GM12865 (cell line): ENCODE results near the gene BRMS1.

Experiments
- DNase-seq: peaks from one replicate; pipeline ENCODE4 v3.0.0; 2010; ENCODE audit warnings: low read depth
- H3K4me3 ChIP-seq: 2 replicates; pipeline ENCODE4 v1.5.1; 2011; ENCODE audit warnings: mild to moderate bottlenecking, low read depth, low read length, control low read depth
- CTCF ChIP-seq: IDR thresholded peaks from 2 replicates; pipeline ENCODE4 v1.5.1; 2011; ENCODE audit warnings: low read length, control low read depth, low read depth, inconsistent platforms; ENCODE audit not compliant: insufficient read depth; ENCODE audit errors: missing control alignments

Gene BRMS1

GRCh38 chr11:66328302-66329144, 16.4 kb downstream of the BRMS1 start:
- TF ChIP-seq CTCF: peak; percentile 91
- peak; percentile 85 for DNase-seq
- H3K4me3 ChIP-seq: no peak overlapping the region

GRCh38 chr11:66328031-66328301, 16.9 kb downstream of the BRMS1 start:
- no peak for DNase-seq
- no peak overlapping the region for H3K4me3 ChIP-seq
- TF ChIP-seq CTCF: no peak

- no peak for TF ChIP-seq CTCF
- DNase-seq: no peak
- no peak overlapping the region for H3K4me3 ChIP-seq
Observed at GRCh38 chr11:66327171-66328030, 17.5 kb downstream of the BRMS1 start.

GRCh38 chr11:66326261-66327111, 18.4 kb downstream of the BRMS1 start:
- TF ChIP-seq CTCF: no peak
- H3K4me3 ChIP-seq: no peak overlapping the region
- no peak for DNase-seq

- no peak for DNase-seq
- no peak overlapping the region for H3K4me3 ChIP-seq
- TF ChIP-seq CTCF: no peak
Observed at GRCh38 chr11:66325263-66325671, 19.6 kb downstream of the BRMS1 start.

GRCh38 chr11:66324664-66325063, 20.2 kb downstream of the BRMS1 start:
- DNase-seq: no peak
- no peak for TF ChIP-seq CTCF
- no peak overlapping the region for H3K4me3 ChIP-seq
